T-helper 2 cell (primary cell): ENCODE results near the gene SYS1.

Experiments used
- DNase-seq, 5 experiments: peaks; one replicate each; pipeline versions ENCODE4 v3.0.0 to v3.0.0-alpha.2; 2012 to 2022

The SYS1 gene

DNA sequence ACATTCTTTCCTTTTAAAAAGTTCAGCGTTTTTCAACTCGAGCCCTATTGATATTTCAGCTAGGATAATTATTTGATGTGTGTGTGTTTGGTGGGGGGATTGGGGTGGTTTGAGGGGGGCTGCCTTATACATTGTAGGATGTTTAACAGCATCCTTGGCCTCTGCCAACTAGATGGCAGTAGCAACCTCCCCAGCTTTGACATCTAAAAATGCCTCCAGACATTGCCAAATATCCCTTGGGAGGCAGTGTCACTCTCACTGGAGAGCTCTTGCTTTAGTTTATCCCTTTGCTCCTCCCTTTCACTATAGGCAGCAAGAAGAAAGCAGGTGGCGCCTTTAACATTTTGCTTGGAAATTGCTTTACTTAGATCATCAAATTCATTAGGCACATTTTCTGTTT lies 29.8 kb downstream of the SYS1 start:
- no peak for DNase-seq

DNA sequence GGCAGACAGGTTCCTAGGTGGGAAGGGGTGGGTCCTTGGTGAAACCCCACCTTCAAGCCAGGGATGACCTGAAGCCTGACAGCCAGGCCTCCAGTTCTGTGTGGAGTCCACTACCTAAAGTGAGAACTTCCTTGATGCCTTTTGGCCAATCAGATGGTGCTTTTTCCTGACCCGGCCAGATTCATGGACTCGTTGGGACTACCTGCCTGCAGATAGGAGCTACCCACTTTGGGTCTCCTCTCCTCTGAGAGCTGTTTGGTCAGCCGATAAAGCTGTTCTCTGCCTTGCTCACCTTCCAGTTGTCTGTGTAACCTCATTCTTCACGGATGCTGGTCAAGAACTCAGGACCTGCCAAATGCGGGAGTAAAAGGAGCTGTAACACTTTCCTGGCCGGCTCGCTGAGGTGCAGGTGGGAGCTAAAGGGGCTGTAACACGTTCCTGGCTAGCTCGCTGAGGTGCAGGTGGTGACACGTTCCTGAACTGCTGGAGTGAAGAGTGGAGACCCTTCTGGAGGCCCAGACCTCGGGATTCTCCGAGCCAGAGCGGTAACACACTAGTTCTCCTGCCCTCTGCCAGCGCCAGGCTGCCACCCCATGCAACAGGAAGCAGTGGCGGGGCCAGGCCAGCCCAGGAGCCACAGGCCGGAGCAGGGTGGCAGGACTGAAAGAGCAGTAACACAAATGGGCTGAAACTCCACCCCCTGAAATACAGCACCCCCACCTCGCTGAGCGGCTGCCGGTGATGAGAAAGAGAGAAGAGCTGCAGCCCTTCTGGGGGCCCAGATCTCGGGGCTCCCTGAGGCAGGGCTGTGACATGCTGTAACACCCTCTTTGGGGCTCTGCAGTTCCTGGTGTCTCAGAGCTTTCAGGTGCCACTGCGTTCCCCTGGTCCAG lies 31.5 kb downstream of the SYS1 start:
- no peak for DNase-seq

DNA sequence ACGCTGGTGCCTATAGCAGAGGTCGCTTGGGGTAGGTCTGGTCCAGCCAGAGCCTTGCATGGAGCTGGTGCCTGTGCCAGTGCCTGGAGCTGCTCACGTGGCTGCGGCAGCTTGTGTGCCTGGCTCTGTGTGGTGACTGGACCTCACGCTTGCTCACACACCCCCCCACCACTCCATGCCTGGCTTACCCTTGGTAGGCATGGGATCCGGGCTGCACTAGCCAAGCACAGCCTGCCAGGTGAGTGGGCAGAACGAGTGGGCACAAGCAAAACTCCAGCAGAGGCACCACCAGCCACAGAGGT lies 32.1 kb downstream of the SYS1 start:
- no peak for DNase-seq

DNA sequence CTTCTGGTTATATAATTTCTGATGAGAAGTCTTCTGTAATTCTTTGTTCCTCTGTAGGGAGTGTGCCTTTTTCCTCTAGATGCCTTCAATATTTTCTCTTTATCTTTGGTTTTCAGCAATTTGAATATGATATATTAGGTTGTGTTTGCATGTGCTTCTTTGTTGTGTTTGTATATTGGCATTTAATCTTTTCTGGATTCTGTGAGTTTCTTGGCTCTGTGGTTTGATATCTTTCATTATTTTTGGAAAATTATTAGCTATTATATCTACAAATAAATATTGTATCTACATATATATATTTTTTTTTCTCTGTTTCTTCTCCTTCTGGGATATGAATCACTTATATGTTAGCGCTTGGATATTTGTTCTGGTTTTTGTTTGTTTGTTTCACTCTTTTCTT lies 36.1 kb downstream of the SYS1 start:
- DNase-seq: no peak

DNA sequence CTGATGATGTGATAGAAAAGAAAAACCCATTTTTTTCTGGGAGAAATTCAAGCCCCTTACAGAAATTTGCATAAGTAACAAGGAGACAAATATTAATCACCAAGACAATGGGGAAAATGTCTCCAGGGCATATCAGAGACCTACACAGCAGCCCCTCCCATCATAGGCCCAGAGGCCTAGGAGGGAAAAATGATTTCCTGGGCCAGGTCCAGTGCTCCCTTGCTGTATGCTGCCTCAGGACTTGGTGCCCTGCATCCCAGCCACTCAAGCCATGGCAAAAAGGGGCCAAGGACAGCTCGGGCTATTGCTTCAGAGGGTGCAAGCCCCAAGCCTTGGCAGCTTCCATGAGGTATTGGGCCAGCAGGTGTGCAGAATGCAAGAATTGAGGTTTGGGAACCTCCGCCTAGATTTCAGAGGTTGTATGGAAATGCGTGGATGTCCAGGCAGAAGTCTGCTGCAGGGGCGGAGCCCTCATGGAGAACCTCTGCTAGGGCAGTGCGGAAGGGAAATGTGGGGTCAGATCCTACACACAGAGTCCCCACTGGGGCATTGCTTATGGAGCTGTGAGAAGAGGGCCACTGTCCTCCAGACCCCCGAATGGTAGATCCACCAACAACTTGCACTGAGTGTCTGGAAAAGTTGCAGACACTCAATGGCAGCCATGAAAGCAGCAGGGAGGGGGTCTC lies 37.5 kb downstream of the SYS1 start:
- no peak for DNase-seq

DNA sequence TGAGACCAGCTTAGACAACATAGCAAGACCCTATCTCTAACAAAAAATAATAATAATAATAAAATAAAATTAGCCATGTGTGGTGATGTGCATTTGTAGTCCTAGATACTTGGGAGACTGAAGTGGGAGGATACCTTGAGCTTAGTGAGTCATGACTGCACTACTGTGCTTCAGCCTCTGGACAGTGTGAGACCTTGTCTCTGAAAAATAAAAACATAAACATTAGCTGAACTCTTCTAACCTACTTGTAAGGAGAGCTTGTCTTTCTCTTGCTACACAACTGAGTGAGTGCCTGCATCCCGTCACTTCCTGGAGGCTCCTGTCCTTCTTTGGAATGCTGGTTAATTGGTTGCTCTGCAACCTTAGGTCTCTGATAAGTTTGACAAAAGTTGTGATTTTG lies 40.0 kb downstream of the SYS1 start:
- no peak for DNase-seq

DNA sequence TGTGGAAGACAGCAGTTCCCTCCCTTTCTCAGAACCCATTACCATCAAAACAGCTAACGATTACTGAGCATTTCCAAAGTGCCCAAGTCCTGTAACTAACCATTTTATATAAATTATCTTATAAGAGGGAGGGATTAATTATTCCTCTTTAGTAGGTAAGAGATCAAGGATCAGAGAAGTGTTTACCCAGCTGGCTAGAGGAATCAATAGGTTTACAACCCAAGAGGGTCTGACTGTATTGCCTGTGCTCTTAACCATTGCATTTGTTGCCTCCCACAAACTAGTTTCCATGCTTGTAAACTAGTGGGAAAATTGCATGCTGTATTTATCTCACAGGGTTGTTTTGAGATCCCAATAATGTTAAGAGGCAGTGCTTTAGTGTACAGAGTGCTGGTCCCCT lies 41.5 kb downstream of the SYS1 start:
- no peak for DNase-seq

DNA sequence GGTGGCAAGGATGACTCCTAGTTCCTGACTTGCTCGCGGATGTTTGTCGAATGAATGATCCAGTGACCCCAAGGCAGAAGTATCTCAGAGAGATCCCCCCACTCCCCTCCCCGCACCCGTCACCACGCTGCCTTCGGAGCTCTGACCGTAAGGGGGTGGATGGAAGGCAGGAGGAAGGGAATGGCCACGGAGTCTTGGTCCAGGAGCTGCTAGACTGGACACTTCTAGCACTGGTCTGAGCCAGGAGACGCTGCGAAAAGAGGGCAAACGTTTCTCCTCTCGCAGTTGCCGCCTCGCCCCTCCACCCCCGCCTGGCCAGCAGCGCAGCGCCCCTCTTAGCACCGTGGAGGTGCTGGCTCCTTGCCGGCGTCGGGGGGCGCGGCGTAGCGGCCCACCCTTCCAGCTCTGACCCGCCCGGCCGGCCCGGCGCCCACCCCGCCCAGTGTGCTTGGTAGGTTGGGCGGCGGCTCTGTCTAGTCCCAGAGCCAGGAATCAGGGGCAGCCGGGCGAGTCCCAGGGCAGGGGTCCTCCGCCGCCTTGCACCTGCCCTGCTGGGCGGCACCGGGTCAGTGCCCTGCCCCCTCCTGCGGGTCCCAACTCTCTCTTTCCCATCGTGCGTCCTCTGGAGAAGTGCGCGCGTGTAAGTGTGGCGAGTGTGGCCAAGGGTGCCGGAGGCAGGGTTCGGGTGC lies 42.8 kb downstream of the SYS1 start:
- DNase-seq: no peak

DNA sequence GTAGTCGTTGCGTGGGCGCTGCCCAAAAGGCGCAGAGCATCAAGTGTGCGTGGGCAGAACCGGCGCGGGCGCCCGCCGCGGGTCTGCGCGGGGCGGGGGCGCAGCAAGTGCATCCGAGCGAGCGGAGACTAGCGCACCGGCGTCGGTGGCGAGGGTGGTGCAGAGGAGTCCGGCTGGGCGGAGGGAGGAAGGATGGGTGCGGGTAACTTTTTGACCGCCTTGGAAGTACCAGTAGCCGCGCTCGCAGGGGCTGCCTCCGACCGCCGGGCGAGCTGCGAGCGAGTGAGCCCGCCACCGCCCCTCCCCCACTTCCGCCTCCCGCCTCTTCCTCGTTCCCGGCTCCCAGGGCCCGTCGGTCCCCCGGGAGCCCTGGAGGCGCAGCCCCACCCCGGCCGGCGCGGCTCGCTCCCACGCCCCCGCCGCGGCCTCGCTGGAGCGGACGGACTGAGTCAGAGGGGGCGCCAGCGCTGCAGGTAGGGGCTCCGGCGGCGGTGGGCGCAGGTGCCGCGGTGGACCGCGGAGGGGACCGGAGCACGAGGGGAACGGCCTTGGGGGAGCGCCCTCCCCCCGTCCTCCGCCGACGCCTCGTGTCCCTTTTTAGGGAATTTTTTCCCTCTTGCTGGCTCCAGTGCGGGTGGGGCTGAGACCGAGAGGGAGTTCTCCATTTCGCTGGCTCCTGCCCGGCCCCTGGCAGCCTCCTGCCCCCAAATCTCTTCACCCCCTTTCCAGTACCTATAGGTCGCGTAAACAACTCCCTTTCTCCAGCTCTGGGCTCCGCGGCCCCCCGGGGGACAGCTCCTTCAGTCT lies 43.5 kb downstream of the SYS1 start:
- peak; percentile 9 to 37 (median 29) for DNase-seq

DNA sequence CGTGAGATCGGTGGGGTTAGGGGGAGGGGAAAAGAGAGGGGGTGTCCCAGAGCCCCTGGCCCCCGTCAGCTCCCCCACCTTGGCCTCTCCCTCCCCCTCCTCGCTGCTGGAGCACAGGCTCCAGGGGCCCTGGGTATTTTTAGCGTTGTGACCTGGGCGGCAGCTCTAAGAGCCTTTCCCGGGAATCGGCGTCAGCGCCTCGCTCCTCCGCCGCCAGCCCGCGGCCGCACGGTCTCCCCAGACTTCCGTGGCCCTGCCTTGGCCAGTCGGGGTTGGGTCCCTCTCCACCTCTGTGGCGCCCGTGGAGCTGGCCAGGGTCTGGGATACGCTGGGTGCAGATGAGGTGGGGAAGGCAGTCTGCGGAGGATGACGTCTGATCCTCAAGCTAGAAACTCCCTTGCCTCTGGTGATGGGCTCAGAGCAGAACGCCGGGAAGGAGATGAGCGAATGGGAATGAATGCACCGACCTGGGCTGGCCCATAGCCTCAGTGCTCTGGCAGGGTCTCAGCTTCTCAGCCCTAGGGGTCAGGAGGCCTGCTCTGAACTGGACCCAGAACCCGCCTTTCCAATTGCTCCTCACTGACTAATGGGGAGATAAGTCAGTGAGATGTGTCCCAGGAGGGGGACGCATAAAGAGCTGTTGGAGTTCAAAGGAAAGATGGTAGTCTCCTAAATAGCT lies 44.2 kb downstream of the SYS1 start:
- DNase-seq: no peak

DNA sequence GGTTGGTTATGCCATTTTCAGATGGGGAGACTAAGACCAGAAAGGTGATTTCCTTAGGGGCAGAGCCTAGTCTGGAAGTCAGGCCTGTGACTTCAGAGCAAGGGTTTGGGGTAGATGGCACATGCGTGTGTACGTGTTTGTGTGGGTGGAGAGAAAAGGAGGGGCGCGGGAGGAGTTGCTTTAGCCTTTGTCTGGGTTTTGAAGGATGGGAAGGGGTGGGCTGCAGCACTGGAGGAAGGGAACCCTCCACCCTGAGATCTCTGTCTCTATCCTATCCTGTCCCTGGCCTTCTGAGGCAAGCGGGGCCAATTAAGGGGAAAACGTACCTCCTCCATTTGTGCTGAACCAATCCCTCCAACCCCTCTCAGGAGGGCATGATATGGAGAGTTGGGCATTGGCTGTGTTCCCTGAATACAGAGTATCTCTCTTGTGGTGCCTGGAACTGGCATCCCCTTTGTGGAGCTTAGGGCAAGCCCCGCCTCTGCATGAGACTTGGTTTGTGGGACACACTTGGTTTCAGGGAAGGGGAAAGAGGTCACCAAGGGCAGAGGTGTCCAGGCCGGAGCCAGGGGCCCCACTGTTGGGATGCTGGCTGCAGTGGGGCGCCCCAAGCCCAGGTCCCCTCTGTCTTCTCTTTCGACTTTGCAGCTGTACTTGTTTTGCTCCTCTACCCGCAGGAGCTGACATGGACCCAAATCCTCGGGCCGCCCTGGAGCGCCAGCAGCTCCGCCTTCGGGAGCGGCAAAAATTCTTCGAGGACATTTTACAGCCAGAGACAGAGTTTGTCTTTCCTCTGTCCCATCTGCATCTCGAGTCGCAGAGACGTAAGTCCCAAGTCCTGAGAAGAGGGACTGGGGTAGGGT lies 45.1 kb downstream of the SYS1 start, which contains the start of gene DBNDD2:
Gene DBNDD2, plus strand, starts transcription at position 507 of the 863 bp plus-strand sequence. Its CDS starts 179 bp downstream, at position 686.
- no peak for DNase-seq

DNA sequence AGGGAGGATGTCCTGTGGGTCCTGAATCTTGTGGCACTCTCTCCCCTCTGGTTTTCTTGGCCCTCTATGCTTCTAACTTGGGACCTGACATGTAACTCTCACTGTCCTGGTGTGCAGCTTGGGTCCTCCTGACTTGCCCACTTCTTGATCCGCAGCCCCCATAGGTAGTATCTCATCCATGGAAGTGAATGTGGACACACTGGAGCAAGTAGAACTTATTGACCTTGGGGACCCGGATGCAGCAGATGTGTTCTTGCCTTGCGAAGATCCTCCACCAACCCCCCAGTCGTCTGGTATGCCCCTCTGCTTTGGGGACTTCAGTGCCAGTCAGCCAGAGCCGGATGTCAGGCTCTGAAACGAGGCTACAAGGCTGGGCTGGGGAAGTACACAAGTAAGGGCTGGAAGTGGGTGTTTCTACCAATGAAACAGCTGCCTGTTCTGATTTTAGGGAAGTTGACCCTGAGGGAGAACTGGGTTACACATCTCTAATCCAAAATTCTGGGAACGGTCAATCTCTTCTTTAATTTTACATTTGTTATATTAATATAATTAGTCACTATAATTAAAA lies 45.8 kb downstream of the SYS1 start:
- no peak for DNase-seq

DNA sequence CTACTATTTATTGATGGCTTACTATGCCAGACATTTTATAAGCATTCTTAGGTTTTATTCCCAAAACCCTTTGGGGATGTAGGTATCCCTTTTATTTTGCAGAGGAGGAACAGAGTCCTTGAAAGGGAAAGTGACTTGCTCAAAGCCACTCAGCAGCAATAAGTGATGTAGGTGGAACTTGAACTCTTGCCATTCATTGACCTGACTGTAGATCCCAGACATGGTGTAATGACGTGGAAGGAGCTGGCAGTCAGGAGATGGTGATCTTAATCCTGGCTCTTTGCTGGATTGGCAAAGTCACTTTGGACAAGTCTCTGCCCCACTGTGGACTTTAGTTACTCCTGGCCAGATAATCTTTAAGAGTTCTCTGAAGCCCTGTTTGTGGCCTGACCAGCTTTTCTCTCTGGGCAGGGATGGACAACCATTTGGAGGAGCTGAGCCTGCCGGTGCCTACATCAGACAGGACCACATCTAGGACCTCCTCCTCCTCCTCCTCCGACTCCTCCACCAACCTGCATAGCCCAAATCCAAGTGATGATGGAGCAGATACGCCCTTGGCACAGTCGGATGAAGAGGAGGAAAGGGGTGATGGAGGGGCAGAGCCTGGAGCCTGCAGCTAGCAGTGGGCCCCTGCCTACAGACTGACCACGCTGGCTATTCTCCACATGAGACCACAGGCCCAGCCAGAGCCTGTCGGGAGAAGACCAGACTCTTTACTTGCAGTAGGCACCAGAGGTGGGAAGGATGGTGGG lies 46.7 kb downstream of the SYS1 start:
- DNase-seq: no peak

DNA sequence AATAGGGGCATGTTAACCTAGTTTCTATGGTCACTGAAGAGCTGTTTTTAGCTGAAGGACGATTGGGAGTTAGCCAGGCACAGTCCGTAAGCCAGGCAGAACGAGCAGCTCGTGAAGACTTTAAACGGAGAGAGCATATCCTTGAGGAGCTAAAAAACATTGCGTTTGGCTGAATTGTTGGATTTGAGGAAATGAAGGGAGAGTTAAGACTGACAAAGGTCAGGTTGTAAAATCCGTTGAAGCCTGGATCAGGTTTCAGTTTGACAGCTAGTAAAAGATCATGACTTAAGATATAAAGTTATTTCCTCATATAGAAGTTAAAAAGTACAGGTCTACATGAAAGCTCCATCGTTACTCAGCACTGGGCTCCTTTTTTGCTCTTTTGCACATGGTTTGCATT lies 47.9 kb downstream of the SYS1 start:
- DNase-seq: peak in 1 of 5 experiments; percentile 51

DNA sequence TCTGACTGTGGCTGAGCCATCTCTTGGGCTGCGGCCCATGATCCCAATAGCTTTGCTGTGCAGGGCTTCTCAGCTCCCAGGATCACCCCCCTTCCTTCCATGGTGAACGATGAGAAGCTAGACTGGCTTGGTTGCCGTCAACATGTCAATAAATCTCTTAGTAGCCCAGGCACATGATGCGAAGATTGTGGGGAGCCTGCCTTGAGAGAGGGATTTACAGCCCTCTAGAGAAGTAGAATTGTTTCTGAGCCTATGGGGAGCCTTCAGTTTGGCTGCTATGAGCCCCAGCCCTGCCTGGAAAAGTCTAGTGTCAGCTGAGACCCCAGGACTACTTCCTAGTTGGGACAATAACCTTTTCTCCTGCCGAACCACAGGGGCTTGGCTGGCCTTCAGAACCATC lies 49.7 kb downstream of the SYS1 start:
- no peak for DNase-seq

DNA sequence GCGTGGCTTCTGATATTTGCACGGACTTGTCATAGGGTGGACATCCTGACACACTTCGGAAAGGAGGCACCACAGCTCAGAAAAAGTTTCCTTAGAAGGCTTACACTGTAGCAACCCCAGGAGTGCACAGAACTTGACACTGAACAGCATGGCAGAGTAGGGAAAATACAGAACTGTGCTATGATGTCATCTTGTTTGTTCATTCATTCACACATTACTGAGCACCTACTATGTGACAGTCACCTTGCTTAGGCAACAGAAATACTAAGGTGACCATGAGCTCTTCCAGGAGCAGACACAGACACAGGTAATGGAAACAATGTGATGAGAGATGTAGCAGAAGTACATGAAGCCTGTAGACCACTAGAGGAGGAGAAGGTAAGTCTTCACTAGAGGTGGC lies 50.5 kb downstream of the SYS1 start:
- DNase-seq: no peak

DNA sequence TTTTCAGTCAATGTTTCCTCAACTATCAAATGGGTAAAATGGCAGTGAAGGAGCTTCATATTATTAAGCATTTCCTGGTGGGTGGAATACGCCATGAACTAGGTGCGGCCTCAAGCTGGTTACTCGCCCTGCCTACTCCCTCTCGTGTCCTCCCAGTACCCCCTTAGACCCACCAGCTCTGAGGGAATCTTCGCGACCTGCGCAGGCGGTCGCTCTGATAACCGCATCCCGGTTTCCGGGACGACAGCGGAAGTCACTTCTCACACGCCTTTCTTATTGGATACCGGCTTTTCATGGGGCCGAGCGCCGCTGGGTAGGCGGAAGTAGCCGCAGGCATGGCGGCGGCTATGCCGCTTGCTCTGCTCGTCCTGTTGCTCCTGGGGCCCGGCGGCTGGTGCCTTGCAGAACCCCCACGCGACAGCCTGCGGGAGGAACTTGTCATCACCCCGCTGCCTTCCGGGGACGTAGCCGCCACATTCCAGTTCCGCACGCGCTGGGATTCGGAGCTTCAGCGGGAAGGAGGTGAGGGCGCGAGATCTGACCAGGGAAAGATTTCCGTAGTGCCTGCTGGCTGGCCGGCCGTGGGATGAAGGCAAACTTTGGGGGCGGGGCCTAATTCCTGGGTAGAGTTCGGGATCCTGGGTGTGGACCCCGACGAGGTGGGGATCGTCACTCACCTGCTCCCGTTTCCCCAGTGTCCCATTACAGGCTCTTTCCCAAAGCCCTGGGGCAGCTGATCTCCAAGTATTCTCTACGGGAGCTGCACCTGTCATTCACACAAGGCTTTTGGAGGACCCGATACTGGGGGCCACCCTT lies 53.1 kb downstream of the SYS1 start, which contains the start of gene PIGT:
Gene PIGT, plus strand, starts transcription at position 320 of the 816 bp plus-strand sequence. Its CDS starts 16 bp downstream, at position 336.
- peak; percentile 76 to 95 (median 89) for DNase-seq

DNA sequence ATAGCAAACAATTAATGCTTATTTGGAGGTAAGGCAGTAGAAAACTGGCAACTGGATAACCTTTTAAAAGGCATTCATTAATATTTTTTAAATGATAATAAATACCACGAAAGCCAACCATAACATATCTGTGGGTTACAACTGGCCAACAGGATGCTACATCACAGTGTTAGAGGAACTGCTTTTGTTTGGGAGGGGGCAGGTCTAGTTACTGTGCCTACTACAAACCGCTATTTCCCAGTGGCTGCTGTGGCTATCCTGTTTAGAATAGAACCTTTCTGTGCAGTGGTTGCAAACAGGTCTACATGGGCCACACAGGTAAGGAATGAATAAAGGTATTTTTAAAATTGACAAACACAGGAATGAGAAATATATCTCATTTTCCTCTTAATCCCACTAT lies 54.0 kb downstream of the SYS1 start:
- DNase-seq: peak in 1 of 5 experiments; percentile 47
